Spleen (tissue), 7 donors: ENCODE measurements around the gene SLC9A6.

Source experiments
- POLR2A ChIP-seq, 3 donors: fragments of 450-650 bp; IDR thresholded peaks; one replicate each; pipeline ENCODE4 v1.5.1; 2017; ENCODE audit warnings: antibody characterized with exemption in 3 of 3, mild to moderate bottlenecking in 1 of 3
- POLR2AphosphoS5 ChIP-seq, 3 donors: sonication (generic); formaldehyde crosslinking; IDR thresholded peaks; one replicate each; pipeline ENCODE4 v1.5.1; 2017; ENCODE audit warnings: antibody characterized with exemption in 3 of 3
- TF ChIP-seq, protein P1 (sequence below), 11 experiments: fragments of 200-600 bp in 7 of 11; fragments of 450-650 bp in 4 of 11; sonication (generic) in 4 of 11; IDR thresholded peaks in 8 of 11; conservative IDR thresholded peaks in 3 of 11; 1 replicate in 7 of 11; 2 replicates in 4 of 11; pipeline versions ENCODE4 v1.4.0 to v1.8.0; 2016 to 2021; ENCODE audit warnings: antibody characterized with exemption in 11 of 11, inconsistent platforms in 4 of 11, mild to moderate bottlenecking in 1 of 11
- donor health status: DM: no; HTN: no; CAD: no; lungs with moderate emphysema.
- donor health status: DM: no; HTN: no; CAD: no.
- donor health status: DM: no; HTN: no; CAD: no.

DNA sequence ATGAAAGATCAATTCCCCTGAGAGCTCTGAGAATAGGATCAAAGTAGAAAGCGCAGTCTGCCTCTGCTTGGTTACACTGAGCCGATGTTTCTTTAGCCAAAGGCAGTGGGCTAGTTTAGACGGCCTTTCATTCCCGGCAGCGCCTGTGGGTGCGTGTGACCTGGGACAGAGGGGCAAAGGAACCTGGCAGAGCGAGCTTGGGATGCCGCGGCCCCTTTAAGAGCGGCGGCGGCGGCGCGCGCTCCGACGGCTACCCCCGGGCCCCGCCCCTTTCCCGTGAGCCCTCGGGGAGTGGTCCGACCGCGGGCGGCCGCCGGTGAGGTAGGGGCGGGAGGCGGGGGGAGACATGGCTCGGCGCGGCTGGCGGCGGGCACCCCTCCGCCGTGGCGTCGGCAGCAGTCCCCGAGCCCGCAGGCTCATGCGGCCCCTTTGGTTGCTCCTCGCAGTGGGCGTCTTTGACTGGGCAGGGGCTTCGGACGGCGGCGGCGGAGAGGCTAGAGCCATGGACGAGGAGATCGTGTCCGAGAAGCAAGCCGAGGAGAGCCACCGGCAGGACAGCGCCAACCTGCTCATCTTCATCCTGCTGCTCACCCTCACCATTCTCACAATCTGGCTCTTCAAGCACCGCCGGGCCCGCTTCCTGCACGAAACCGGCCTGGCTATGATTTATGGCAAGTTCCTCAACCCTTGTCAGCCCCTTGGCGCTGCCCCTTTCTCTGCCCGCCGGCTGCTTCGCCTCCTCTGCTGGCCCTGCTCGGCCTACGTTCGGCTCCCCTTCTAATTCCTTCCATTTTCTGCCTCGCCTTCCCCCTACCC, at the start of gene SLC9A6:
- TF ChIP-seq POLR2A (IDR thresholded peaks at IDR 0.05) (no peak), POLR2AphosphoS5 (IDR thresholded peaks at IDR 0.05) (peak in 2 of 3 donors; percentile 74 to 80)
- TF ChIP-seq, protein P1, sequence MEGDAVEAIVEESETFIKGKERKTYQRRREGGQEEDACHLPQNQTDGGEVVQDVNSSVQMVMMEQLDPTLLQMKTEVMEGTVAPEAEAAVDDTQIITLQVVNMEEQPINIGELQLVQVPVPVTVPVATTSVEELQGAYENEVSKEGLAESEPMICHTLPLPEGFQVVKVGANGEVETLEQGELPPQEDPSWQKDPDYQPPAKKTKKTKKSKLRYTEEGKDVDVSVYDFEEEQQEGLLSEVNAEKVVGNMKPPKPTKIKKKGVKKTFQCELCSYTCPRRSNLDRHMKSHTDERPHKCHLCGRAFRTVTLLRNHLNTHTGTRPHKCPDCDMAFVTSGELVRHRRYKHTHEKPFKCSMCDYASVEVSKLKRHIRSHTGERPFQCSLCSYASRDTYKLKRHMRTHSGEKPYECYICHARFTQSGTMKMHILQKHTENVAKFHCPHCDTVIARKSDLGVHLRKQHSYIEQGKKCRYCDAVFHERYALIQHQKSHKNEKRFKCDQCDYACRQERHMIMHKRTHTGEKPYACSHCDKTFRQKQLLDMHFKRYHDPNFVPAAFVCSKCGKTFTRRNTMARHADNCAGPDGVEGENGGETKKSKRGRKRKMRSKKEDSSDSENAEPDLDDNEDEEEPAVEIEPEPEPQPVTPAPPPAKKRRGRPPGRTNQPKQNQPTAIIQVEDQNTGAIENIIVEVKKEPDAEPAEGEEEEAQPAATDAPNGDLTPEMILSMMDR (IDR thresholded peaks at IDR 0.05 in 8 of 11, conservative IDR thresholded peaks at IDR 0.05 in 3 of 11), result no peak
